Karpas-422 (cell line): Measurements from ENCODE around the gene THY1. TPM values are rescaled to one million over a fixed set of nuclear protein-coding genes. Genes with fewer than 3 reads are reported as not detected.

ENCODE experiments used
- DNase-seq: peaks from one replicate; pipeline ENCODE4 v3.0.0-alpha.2; 2015
- H2AFZ ChIP-seq: fragments of 200-600 bp; sonication (generic); 2 replicates; pipeline ENCODE4 v1.6.1; 2014; ENCODE audit warnings: antibody characterized with exemption, low read length, mixed read lengths
- H3K27ac ChIP-seq: fragments of 200-600 bp; sonication (generic); 2 replicates; pipeline ENCODE4 v1.5.1; 2014; ENCODE audit warnings: mild to moderate bottlenecking, low read length, moderate library complexity
- H3K27me3 ChIP-seq: fragments of 200-600 bp; sonication (generic); 2 replicates; pipeline ENCODE4 v1.6.1; 2014; ENCODE audit warnings: low read length, mixed read lengths
- H3K36me3 ChIP-seq: fragments of 200-600 bp; sonication (generic); 2 replicates; pipeline ENCODE4 v1.6.1; 2014; ENCODE audit warnings: low read length, mixed read lengths; ENCODE audit not compliant: insufficient read depth
- H3K4me1 ChIP-seq: fragments of 200-600 bp; sonication (generic); 2 replicates; pipeline ENCODE4 v1.6.1; 2014; ENCODE audit warnings: mild to moderate bottlenecking, low read length, mixed read lengths
- H3K4me2 ChIP-seq: fragments of 200-600 bp; sonication (generic); 2 replicates; pipeline ENCODE4 v1.6.1; 2014; ENCODE audit warnings: low read length, low read depth, mild to moderate bottlenecking; ENCODE audit not compliant: poor library complexity, severe bottlenecking
- H3K4me3 ChIP-seq: fragments of 200-600 bp; sonication (generic); 2 replicates; pipeline ENCODE4 v1.5.1; 2014; ENCODE audit warnings: mild to moderate bottlenecking, antibody characterized with exemption, low read length, mixed read lengths
- H3K79me2 ChIP-seq: fragments of 200-600 bp; sonication (generic); 2 replicates; pipeline ENCODE4 v1.6.1; 2014; ENCODE audit warnings: mild to moderate bottlenecking, low read length, mixed read lengths
- H3K9ac ChIP-seq: fragments of 200-600 bp; sonication (generic); 2 replicates; pipeline ENCODE4 v1.6.0; 2014; ENCODE audit warnings: low read length
- H3K9me2 ChIP-seq: fragments of 200-600 bp; sonication (generic), shearing (Covaris generic); replicated peaks from 2 replicates; pipeline ENCODE4 v1.6.0; 2014; ENCODE audit warnings: mild to moderate bottlenecking, low read length, moderate library complexity; ENCODE audit not compliant: insufficient read depth
- H3K9me3 ChIP-seq: fragments of 300-700, 200-600 bp; sonication (generic); 2 replicates; pipeline ENCODE4 v1.6.1; 2014; ENCODE audit warnings: low read length, mixed read lengths
- H4K20me1 ChIP-seq: fragments of 200-600 bp; sonication (generic); 2 replicates; pipeline ENCODE4 v1.6.1; 2014; ENCODE audit warnings: mild to moderate bottlenecking, antibody characterized with exemption, low read length, low read depth; ENCODE audit not compliant: insufficient read depth
- total RNA-seq: library from RNA; depleted of rRNA; stranded (reverse); fragments of >200 nt; shearing (Covaris generic); gene quantifications from 2 replicates; pipeline ENCODE4 v1.2.3, GENCODE V29; 2014; ENCODE audit warnings: low replicate concordance

THY1 gene
- total RNA-seq, 1 experiment from 2014 or later: not detected

DNA sequence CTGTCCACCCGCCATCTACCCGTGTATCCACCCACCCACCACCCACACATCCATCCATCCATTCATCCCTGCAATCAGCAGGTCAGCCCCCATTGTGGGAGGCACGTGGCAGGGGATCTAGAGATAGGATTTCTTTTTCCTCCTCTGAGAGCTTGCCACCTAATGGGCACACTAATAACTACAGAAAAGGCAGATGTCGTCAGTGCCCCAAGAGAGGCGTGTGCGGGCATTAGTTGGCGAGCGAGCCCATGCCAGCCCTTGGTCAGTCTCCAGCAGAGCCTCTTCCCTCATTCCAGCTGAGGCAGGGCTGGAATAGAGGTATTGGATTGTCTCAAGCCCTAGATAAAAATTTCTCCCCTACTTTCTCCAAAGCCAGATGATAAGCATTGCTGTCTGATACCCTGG, 51.2 kb downstream of the THY1 start:
- H3K4me2 ChIP-seq: no peak overlapping the region
- H3K9me2 ChIP-seq: no peaks in the 10 kb centered on the region
- H3K27ac ChIP-seq: peak overlapping the region; percentile 70; the same call in 1 of the 2 replicates
- H3K4me3 ChIP-seq: no peak overlapping the region
- H3K9me3 ChIP-seq: no peaks in the 10 kb centered on the region
- H3K9ac ChIP-seq: peak overlapping the region; percentile 49
- no peaks in the 10 kb centered on the region for H3K36me3 ChIP-seq
- no peak overlapping the region for H2AFZ ChIP-seq
- peaks cover 93% of the 10 kb centered on the region for H3K4me1 ChIP-seq
- no peaks in the 10 kb centered on the region for H4K20me1 ChIP-seq
- DNase-seq: peak; percentile 72
- H3K79me2 ChIP-seq: peaks cover 4% of the 10 kb centered on the region; the same call in 1 of the 2 replicates
- H3K27me3 ChIP-seq: no peaks in the 10 kb centered on the region

DNA sequence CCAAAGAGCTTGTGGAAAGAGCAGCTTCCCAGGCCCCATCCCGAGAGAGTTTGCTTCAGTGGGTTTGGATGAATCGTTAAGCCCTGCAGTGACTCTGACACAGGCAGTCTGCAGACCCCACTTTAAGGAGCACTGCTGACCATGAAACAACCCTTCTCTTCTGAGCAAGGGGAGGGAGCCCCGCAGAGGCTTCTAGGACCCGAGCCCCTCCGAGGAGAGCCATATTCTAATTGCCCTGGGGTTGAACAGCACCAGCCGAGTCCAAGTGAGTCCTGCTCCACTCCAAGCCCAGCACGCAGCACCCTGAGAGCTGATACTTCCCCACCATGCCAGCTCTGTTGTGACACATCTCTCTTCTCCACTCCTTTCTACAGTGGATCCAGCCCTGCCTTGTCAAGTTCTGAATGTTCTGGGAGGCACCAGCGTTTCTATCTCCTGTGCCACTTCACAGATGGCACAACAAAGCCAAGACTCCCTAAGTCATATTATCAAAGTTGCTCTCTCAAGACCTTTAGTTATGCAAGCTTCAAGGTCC, 51.8 kb downstream of the THY1 start:
- no peaks in the 10 kb centered on the region for H3K9me3 ChIP-seq
- DNase-seq: no peak

GRCh38 chr11:119370486-119371046, 52.4 kb downstream of the THY1 start:
- H3K36me3 ChIP-seq: no peaks in the 10 kb centered on the region
- H3K79me2 ChIP-seq: peaks cover 4% of the 10 kb centered on the region; the same call in 1 of the 2 replicates
- H3K4me1 ChIP-seq: peaks cover 92% of the 10 kb centered on the region
- peak overlapping the region; percentile 49 for H3K9ac ChIP-seq
- H4K20me1 ChIP-seq: no peaks in the 10 kb centered on the region
- no peaks in the 10 kb centered on the region for H3K9me2 ChIP-seq
- H3K27ac ChIP-seq: peak overlapping the region; percentile 70
- no peak overlapping the region for H3K4me3 ChIP-seq
- peak overlapping the region; percentile 54 for H3K4me2 ChIP-seq
- no peaks in the 10 kb centered on the region for H3K27me3 ChIP-seq
- H3K9me3 ChIP-seq: no peaks in the 10 kb centered on the region
- DNase-seq: peak; percentile 61
- no peak overlapping the region for H2AFZ ChIP-seq

More for the DNA sequence above, 51.8 kb downstream of the THY1 start:
- peak overlapping the region; percentile 54 for H3K4me2 ChIP-seq
- peaks cover 93% of the 10 kb centered on the region for H3K4me1 ChIP-seq
- no peak overlapping the region for H3K4me3 ChIP-seq
- H2AFZ ChIP-seq: no peak overlapping the region
- no peaks in the 10 kb centered on the region for H3K36me3 ChIP-seq
- H3K27ac ChIP-seq: peak overlapping the region; percentile 70
- no peaks in the 10 kb centered on the region for H3K9me2 ChIP-seq
- H3K79me2 ChIP-seq: peaks cover 4% of the 10 kb centered on the region; the same call in 1 of the 2 replicates
- no peaks in the 10 kb centered on the region for H3K27me3 ChIP-seq
- no peaks in the 10 kb centered on the region for H4K20me1 ChIP-seq
- peak overlapping the region; percentile 49 for H3K9ac ChIP-seq

- peak overlapping the region; percentile 94 for H3K27ac ChIP-seq
- no peaks in the 10 kb centered on the region for H4K20me1 ChIP-seq
- H3K9me3 ChIP-seq: no peaks in the 10 kb centered on the region
- DNase-seq: no peak
- H3K4me1 ChIP-seq: peaks cover 92% of the 10 kb centered on the region
- H2AFZ ChIP-seq: no peak overlapping the region
- no peaks in the 10 kb centered on the region for H3K27me3 ChIP-seq
- H3K36me3 ChIP-seq: no peaks in the 10 kb centered on the region
- H3K4me2 ChIP-seq: peak overlapping the region; percentile 70
- peak overlapping the region; percentile 68 for H3K9ac ChIP-seq
- H3K9me2 ChIP-seq: no peaks in the 10 kb centered on the region
- peak overlapping the region; percentile 51; the same call in 1 of the 2 replicates for H3K4me3 ChIP-seq
- H3K79me2 ChIP-seq: peaks cover 4% of the 10 kb centered on the region; the same call in 1 of the 2 replicates
Measured at GRCh38 chr11:119369132-119369925, 53.6 kb downstream of the THY1 start.

- H3K36me3 ChIP-seq: no peaks in the 10 kb centered on the region
Measured at GRCh38 chr11:119368121-119369034, 54.6 kb downstream of the THY1 start.

GRCh38 chr11:119367661-119368120, 55.3 kb downstream of the THY1 start:
- peak overlapping the region; percentile 68 for H3K9ac ChIP-seq
- peak overlapping the region; percentile 51 for H3K4me3 ChIP-seq
- H3K27me3 ChIP-seq: no peaks in the 10 kb centered on the region
- no peaks in the 10 kb centered on the region for H4K20me1 ChIP-seq
- H3K4me2 ChIP-seq: peak overlapping the region; percentile 70
- no peaks in the 10 kb centered on the region for H3K9me2 ChIP-seq
- H3K36me3 ChIP-seq: no peaks in the 10 kb centered on the region
- peaks cover 13% of the 10 kb centered on the region for H3K79me2 ChIP-seq
- no peak overlapping the region for H2AFZ ChIP-seq
- DNase-seq: peak; percentile 82
- peaks cover 85% of the 10 kb centered on the region for H3K4me1 ChIP-seq
- H3K9me3 ChIP-seq: no peaks in the 10 kb centered on the region
- H3K27ac ChIP-seq: peak overlapping the region; percentile 94

More at GRCh38 chr11:119368121-119369034, 54.6 kb downstream of the THY1 start:
- Histone ChIP-seq H3K9me3 (no peaks in the 10 kb centered on the region), H3K4me3 (peak overlapping the region; percentile 51), H4K20me1 (no peaks in the 10 kb centered on the region), H3K4me1 (peaks cover 84% of the 10 kb centered on the region), H3K27me3 (no peaks in the 10 kb centered on the region), H2AFZ (no peak overlapping the region), H3K4me2 (peak overlapping the region; percentile 70), H3K79me2 (peaks cover 6% of the 10 kb centered on the region), H3K27ac (peak overlapping the region; percentile 94), H3K9ac (peak overlapping the region; percentile 68), H3K9me2 (no peaks in the 10 kb centered on the region)
- DNase-seq: peak; percentile 58
